Measurements from ENCODE around the gene IP6K1.
"Not testable (repeated sequence)": the region's sequence is repeated elsewhere in the genome, so short reads cannot be mapped to it uniquely, and the experiment has no call there.

IP6K1 gene

DNA sequence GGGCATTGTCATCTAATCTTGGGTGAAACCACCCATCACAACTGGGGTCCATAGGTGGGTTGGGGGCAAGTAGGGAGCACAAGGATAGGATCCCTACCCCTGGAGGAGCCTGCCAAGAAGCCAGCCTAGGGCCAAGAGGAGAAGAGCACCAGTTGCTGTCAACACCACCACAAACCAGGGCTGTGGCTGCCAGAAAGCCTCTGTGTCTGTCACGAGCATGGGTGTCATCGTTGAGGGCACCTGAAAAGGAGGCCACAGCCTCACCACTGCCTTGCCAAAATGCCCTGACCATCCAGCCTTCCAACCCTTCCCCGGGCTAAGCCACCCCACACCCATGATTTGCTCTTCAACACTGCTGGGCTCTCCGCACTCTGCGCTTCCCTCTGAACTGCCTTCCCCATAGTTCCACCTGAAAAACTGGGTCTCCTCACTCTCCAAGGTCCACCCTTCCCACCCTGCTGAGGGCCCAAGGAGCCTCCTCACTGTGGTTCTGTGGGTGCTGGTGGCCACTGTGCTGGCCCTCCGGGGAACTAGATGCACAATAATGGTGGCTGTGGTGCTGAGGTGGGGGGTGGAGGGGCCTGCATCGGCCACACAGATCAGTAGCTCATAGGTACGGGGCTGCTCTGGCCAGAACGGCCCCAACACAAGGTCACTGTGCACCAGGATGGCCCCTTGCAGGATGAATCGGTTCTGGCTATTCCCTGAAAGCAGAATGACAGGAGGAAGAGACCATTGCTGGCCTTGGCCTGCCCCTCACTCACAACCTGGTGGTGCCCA is 6.2 kb upstream of the IP6K1 start:
- no peaks in the 10 kb centered on the region for H3K9me3 ChIP-seq (ENCODE audit: control insufficient read depth, low read length)
- 94% methylated on average over 8 to 10 of the region's 10 CpGs for WGBS, 2 experiments (ENCODE audit: insufficient coverage in 2 of 2)
- H3K4me3 ChIP-seq (ENCODE audit: extremely low read depth, insufficient read depth, low read length, poor library complexity, severe bottlenecking) = no peak overlapping the region
- H3K27ac ChIP-seq (ENCODE audit: low read depth, low read length, severe bottlenecking) = no peak overlapping the region
- H3K4me1 ChIP-seq (ENCODE audit: control insufficient read depth, insufficient read depth, low read length, poor library complexity, severe bottlenecking) = peaks cover 18% of the 10 kb centered on the region
- no peaks in the 10 kb centered on the region for H3K36me3 ChIP-seq (ENCODE audit: control insufficient read depth, insufficient read depth, low read length)

DNA sequence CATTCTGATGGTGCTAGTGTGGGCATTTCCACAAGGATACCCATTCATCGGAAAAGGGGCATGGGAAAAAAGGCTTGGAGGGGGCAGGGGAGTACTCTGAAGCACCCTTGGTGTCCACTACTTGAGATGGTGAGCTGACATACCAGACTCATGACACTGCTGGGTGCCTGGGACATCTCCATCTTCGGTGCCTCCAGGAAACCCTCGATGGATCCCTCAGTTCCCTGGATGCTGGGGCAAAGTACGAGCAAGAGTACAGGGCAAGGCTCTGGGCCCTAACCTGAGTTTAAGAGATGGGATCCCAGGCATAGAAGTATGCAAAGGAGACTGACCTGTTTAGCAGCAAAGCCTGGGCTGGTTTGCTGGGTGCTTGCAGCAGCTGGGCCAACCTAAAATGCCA is 5.2 kb upstream of the IP6K1 start:
- H3K36me3 ChIP-seq (ENCODE audit: control insufficient read depth, insufficient read depth, low read length) = no peaks in the 10 kb centered on the region

DNA sequence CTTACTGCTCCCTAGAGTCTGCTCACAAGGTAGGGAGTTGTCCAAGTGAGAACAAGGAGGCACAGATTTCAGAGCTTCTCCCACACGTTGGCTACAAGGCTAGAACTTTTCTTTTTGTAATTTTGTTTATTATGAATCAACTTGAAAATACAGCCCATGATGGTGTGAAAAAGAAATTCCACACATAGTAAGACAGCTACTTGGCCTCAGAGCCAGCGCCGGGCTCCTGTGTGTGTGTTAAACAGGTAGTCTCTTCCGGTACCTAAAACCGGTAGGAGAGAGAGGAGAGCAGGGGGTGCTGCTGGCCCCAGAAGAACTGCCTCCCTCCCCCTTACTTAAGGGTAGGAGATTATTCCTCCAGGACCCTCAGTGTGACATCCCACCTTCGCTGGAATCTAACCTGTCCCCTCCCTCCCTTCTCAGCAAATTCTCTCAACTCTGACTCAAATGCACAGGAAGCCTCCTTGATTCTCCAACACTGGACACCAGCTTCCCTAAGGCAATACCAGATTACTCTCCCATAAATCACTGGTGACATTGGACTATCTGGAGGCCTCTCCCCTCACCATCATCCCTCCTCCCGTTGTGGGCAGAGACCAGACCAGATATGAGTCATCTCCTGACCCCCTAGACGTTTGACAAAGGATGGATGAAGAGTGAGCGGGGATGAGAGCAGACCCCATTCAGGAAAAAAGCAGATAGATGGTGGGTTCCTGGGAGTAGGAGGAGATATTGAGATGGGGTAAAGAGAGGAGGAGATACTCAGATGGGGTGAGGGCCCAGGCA is 4.5 kb upstream of the IP6K1 start:
- 40 to 62% methylated on average over 2 to 3 of the region's 9 CpGs for WGBS, 2 experiments (ENCODE audit: insufficient coverage in 2 of 2)
- Histone ChIP-seq H3K4me3 (ENCODE audit: extremely low read depth, insufficient read depth, low read length, poor library complexity, severe bottlenecking) (no peak overlapping the region), H3K9me3 (ENCODE audit: control insufficient read depth, low read length) (no peaks in the 10 kb centered on the region), H3K4me1 (ENCODE audit: control insufficient read depth, insufficient read depth, low read length, poor library complexity, severe bottlenecking) (peaks cover 18% of the 10 kb centered on the region), H3K27ac (ENCODE audit: low read depth, low read length, severe bottlenecking) (peak overlapping the region; percentile 30), H3K36me3 (ENCODE audit: control insufficient read depth, insufficient read depth, low read length) (no peaks in the 10 kb centered on the region)

More for the DNA sequence above, 5.2 kb upstream of the IP6K1 start:
- H3K27ac ChIP-seq (ENCODE audit: low read depth, low read length, severe bottlenecking) = peak overlapping the region; percentile 18
- H3K4me1 ChIP-seq (ENCODE audit: control insufficient read depth, insufficient read depth, low read length, poor library complexity, severe bottlenecking) = peaks cover 18% of the 10 kb centered on the region
- H3K4me3 ChIP-seq (ENCODE audit: extremely low read depth, insufficient read depth, low read length, poor library complexity, severe bottlenecking) = no peak overlapping the region
- no peaks in the 10 kb centered on the region for H3K9me3 ChIP-seq (ENCODE audit: control insufficient read depth, low read length)
- WGBS, 2 experiments (ENCODE audit: insufficient coverage in 2 of 2) = 93 to 95% methylated on average over 4 of the region's 4 CpGs

DNA sequence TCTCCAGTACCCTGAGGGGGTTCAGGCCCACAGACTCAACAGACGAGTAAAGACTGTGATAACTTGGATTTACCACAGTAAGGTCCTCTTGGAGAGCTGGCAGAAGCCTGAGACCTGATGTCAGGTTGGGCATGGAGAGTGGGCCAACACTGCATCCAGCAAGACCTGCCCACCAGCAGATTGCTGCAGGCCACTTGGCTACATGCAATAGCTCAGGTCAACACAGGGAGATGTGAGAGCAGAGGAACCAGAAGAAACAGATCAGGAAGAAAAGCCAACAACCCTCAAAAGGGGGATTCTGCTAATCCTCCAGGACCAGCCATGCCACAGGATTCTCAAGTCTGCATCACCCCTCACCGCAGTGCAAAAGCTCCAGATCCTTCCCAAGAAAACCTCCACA is 1.7 kb upstream of the IP6K1 start:
- WGBS, 2 experiments (ENCODE audit: insufficient coverage in 2 of 2) = 100% methylated on average over 1 to 2 of the region's 2 CpGs
- Histone ChIP-seq H3K4me3 (ENCODE audit: extremely low read depth, insufficient read depth, low read length, poor library complexity, severe bottlenecking) (no peak overlapping the region), H3K4me1 (ENCODE audit: control insufficient read depth, insufficient read depth, low read length, poor library complexity, severe bottlenecking) (peaks cover 18% of the 10 kb centered on the region), H3K9me3 (ENCODE audit: control insufficient read depth, low read length) (no peaks in the 10 kb centered on the region), H3K27ac (ENCODE audit: low read depth, low read length, severe bottlenecking) (no peak overlapping the region), H3K36me3 (ENCODE audit: control insufficient read depth, insufficient read depth, low read length) (peaks cover 21% of the 10 kb centered on the region)

DNA sequence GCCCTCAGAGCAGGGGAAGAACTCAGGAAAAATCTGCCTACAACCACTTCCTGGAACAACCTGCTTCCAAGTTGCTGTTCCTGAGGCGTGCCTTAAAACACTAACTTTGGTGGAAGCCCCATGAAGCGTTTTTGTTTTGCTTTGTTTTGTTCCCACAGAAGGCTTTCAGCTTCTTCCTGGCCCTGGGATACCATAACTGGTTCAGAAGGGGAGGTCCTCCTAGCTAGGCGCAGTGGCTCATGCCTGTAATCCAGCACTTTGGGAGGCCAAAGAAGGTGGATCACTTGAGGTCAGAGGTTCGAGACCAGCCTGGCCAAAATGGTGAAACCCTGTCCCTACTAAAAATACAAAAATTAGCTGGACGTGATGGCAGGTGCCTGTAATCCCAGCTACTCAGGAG is 1.2 kb upstream of the IP6K1 start:
- WGBS, 2 experiments (ENCODE audit: insufficient coverage in 2 of 2) = 85 to 92% methylated on average over 2 to 5 of the region's 5 CpGs
- Histone ChIP-seq H3K36me3 (ENCODE audit: control insufficient read depth, insufficient read depth, low read length) (peaks cover 25% of the 10 kb centered on the region), H3K9me3 (ENCODE audit: control insufficient read depth, low read length) (no peaks in the 10 kb centered on the region), H3K4me3 (ENCODE audit: extremely low read depth, insufficient read depth, low read length, poor library complexity, severe bottlenecking) (no peak overlapping the region), H3K27ac (ENCODE audit: low read depth, low read length, severe bottlenecking) (peak overlapping the region; percentile 49), H3K4me1 (ENCODE audit: control insufficient read depth, insufficient read depth, low read length, poor library complexity, severe bottlenecking) (peaks cover 18% of the 10 kb centered on the region)

DNA sequence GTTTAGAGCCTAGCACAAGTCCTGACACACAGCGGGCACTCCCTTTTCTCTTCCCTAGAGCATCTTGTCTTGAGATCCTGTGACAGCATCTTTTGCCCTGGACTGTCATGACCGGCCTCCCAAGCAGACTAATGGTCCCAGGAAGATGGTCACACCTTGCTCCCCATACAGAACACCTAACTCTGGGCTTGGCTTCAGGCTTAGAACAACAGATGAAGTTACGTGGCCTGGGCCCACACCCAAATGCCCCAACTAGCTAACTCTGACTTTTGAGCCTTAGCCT is 781 bp upstream of the IP6K1 start:
- Histone ChIP-seq H3K27ac (ENCODE audit: low read depth, low read length, severe bottlenecking) (peak overlapping the region; percentile 87), H3K4me3 (ENCODE audit: extremely low read depth, insufficient read depth, low read length, poor library complexity, severe bottlenecking) (no peak overlapping the region), H3K9me3 (ENCODE audit: control insufficient read depth, low read length) (no peaks in the 10 kb centered on the region), H3K36me3 (ENCODE audit: control insufficient read depth, insufficient read depth, low read length) (peaks cover 29% of the 10 kb centered on the region), H3K4me1 (ENCODE audit: control insufficient read depth, insufficient read depth, low read length, poor library complexity, severe bottlenecking) (peaks cover 17% of the 10 kb centered on the region)
- WGBS, 2 experiments (ENCODE audit: insufficient coverage in 2 of 2) = 87 to 97% methylated on average over 2 to 3 of the region's 3 CpGs

DNA sequence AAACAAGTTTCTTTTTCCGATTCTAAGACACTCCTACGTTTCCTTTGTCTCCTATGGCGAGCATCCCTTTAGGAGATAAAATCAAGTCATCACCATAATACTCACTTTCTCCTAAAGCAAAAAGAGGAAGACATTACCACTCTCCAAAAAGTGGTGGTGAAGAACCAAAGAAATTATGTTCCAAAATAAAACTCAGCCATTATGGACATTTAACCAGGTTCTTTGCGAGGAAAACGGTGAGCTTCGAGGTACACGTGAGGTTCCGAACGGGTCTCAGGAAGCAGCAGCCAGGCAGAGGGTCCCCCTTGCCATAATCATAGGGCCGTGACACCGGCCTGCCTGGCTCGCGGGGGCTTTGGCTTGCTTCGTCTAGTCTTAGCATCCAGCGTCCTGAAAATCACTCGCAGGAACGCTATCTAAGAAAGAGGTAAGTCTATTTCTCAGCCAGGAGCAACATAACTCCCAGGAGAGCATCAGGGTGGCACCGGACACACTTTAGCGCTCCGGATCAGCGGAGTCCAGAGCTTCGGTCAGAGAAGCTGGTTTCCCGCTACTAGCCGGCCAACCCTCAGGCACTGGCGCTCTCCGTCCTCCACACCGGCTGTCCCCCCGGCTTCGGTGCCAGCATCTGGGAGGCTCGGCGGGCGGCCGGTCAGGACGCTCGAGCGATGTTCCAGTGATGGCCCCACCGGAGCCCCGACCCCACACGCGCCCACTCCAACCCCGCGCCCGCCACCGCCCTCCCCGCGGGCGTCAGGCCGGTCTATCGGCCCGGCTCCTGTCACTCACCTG is 581 bp downstream of the IP6K1 start:
- WGBS, 2 experiments (ENCODE audit: insufficient coverage in 2 of 2) = 6 to 8% methylated on average over 45 to 50 of the region's 50 CpGs
- Histone ChIP-seq H3K36me3 (ENCODE audit: control insufficient read depth, insufficient read depth, low read length) (peaks cover 36% of the 10 kb centered on the region), H3K27ac (ENCODE audit: low read depth, low read length, severe bottlenecking) (peak overlapping the region; percentile 74), H3K4me1 (ENCODE audit: control insufficient read depth, insufficient read depth, low read length, poor library complexity, severe bottlenecking) (peaks cover 8% of the 10 kb centered on the region), H3K9me3 (ENCODE audit: control insufficient read depth, low read length) (no peaks in the 10 kb centered on the region), H3K4me3 (ENCODE audit: extremely low read depth, insufficient read depth, low read length, poor library complexity, severe bottlenecking) (peak overlapping the region; percentile 89)

DNA sequence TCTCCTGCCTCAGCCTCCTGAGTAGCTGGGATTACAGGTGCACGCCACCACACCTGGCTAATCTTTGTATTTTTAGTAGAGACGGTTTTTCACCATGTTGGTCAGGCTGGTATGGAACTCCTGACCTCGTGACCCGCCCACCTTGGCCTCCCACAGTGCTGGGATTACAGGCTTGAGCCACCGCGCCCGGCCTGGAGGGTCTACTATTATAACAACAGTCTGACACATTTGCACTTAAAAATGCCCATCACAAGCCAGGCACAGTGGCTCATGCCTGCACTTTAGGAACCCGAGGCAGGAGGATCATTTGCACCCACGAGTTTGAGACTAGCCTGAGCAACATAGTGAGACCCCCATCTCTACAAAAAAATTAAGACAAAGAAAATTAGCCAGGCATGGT is 4.1 kb downstream of the IP6K1 start:
- H3K9me3 ChIP-seq (ENCODE audit: control insufficient read depth, low read length); H3K27ac ChIP-seq (ENCODE audit: low read depth, low read length, severe bottlenecking); H3K4me1 ChIP-seq (ENCODE audit: control insufficient read depth, insufficient read depth, low read length, poor library complexity, severe bottlenecking); H3K4me3 ChIP-seq (ENCODE audit: extremely low read depth, insufficient read depth, low read length, poor library complexity, severe bottlenecking): not testable (repeated sequence)
- peaks cover 65% of the 10 kb centered on the region for H3K36me3 ChIP-seq (ENCODE audit: control insufficient read depth, insufficient read depth, low read length)
- WGBS, 2 experiments (ENCODE audit: insufficient coverage in 2 of 2) = 96 to 97% methylated on average over 7 to 9 of the region's 9 CpGs

DNA sequence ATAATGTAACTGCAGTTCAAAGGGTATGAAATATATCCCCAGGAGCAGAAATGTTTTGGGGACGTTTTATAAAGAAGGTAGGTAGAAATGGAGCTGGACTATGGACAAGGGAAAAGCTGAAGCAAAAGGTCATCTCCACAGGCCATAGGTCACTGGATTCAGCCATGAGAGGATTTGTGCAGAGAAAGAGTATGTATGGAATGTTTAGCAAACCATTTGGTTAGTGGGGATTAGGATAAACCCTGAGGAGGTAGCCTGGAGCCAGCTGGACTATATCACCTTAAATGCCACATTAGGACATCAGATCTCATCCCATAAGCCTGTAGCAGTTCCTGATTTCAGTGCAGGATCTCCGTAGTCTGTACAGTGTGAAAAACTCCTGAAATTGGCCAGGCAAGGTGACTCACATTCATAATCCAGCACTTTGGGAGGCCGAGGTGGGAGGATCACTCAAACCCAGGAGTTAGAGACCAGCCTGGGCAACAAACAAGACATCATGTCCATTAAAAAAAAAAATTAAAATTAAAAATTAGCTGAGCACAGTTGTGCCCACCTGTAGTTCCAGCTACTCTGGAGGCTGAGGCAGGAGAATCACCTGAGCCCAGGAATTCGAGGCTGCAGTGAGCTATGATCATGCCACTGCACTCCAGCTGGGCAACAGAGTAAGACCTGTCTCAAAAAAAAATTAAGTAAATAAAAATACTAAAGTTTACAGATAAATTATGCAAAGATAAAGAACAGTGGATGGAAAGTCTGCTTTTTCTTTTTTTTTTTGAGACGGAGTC is 4.7 kb downstream of the IP6K1 start:
- H3K4me1 ChIP-seq (ENCODE audit: control insufficient read depth, insufficient read depth, low read length, poor library complexity, severe bottlenecking) = peaks cover 5% of the 10 kb centered on the region
- H3K9me3 ChIP-seq (ENCODE audit: control insufficient read depth, low read length) = no peaks in the 10 kb centered on the region
- H3K36me3 ChIP-seq (ENCODE audit: control insufficient read depth, insufficient read depth, low read length) = peaks cover 71% of the 10 kb centered on the region
- H3K27ac ChIP-seq (ENCODE audit: low read depth, low read length, severe bottlenecking) = peak overlapping the region; percentile 20
- H3K4me3 ChIP-seq (ENCODE audit: extremely low read depth, insufficient read depth, low read length, poor library complexity, severe bottlenecking) = no peak overlapping the region
- WGBS, 2 experiments (ENCODE audit: insufficient coverage in 2 of 2) = 91 to 94% methylated on average over 3 to 4 of the region's 5 CpGs

DNA sequence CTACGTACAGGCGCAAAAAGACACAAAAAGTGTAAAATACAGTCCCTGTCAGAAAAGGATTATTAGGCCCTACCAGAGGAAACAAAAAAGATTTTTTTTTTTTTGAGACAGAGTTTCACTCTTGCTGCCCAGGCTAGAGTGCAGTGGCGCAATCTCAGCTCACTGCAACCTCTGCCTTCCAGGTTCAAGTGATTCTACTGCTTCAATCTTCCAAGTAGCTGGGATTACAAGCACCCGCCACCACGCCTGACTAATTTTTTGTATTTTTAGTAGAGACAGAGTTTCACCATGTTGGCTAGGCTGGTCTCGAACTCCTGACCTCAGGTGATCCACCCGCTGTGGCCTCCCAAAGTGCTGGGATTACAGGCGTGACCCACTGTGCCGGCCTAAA is 5.4 kb downstream of the IP6K1 start:
- H3K9me3 ChIP-seq (ENCODE audit: control insufficient read depth, low read length); H3K4me3 ChIP-seq (ENCODE audit: extremely low read depth, insufficient read depth, low read length, poor library complexity, severe bottlenecking); H3K4me1 ChIP-seq (ENCODE audit: control insufficient read depth, insufficient read depth, low read length, poor library complexity, severe bottlenecking): not testable (repeated sequence)
- Histone ChIP-seq H3K36me3 (ENCODE audit: control insufficient read depth, insufficient read depth, low read length) (peaks cover 78% of the 10 kb centered on the region), H3K27ac (ENCODE audit: low read depth, low read length, severe bottlenecking) (peak overlapping the region; percentile 20)
- 83 to 89% methylated on average over 7 of the region's 9 CpGs for WGBS, 2 experiments (ENCODE audit: insufficient coverage in 2 of 2)
